K562 (cell line): Measurements from ENCODE around the gene CAPN2. TPM values are rescaled to one million over a fixed set of nuclear protein-coding genes. Genes with fewer than 3 reads are reported as not detected.

Experiments used
- EWSR1 ChIP-seq: fragments of 450-650 bp; IDR thresholded peaks from 2 replicates; pipeline ENCODE4 v1.6.1; 2018; ENCODE audit warnings: borderline replicate concordance, mild to moderate bottlenecking, low read depth, moderate library complexity; ENCODE audit not compliant: partially characterized antibody
- MTA1 ChIP-seq: fragments of 450-650 bp; IDR thresholded peaks from 2 replicates; pipeline ENCODE4 v1.6.1; 2017; ENCODE audit warnings: borderline replicate concordance
- RBFOX2 ChIP-seq: fragments of 200-400 bp; formaldehyde crosslinking; IDR thresholded peaks from 2 replicates; pipeline ENCODE4 v1.6.1; 2017; ENCODE audit warnings: low read depth, mild to moderate bottlenecking, low read length, moderate library complexity
- SP1 ChIP-seq: sonication (generic); formaldehyde crosslinking; IDR thresholded peaks from 2 replicates; pipeline ENCODE4 v1.8.1; 2022; ENCODE audit warnings: mild to moderate bottlenecking, missing genetic modification reagents
- ZNF384 ChIP-seq: IDR thresholded peaks from 2 replicates; pipeline ENCODE4 v1.6.1; 2012; ENCODE audit warnings: low read depth, low read length, improper control_type of control experiment
- ZNF589 ChIP-seq: fragments of 200-800 bp; sonication (Bioruptor generic); IDR thresholded peaks from 2 replicates; pipeline ENCODE4 v1.6.1; 2016; ENCODE audit warnings: low read depth, missing genetic modification characterization, missing compliant biosample characterization
- polyA plus RNA-seq, 8 experiments: library from polyadenylated mRNA; depleted of rRNA in 4 of 8; stranded (reverse) in 5 of 8; unstranded in 3 of 8; fragments of >200 nt; fragmentation: Nextera tagmentation in 2 of 8; fragmentation: Illumina TruSeq in 1 of 8; extraction: Ambion mirVana in 2 of 8; extraction: Trizol in 1 of 8; gene quantifications; 2 replicates each; pipeline versions ENCODE4 v1.2.1 to v1.2.3, GENCODE V29; 2011 to 2014; ENCODE audit warnings: inconsistent platforms in 1 of 8, missing spikeins in 1 of 8
- total RNA-seq, 7 experiments: library from RNA; depleted of rRNA in 6 of 7; stranded (reverse); fragments of >200 nt in 6 of 7; fragmentation: Illumina TruSeq in 2 of 7; extraction: Trizol in 2 of 7; gene quantifications; 2 replicates each; pipeline versions ENCODE4 v1.2.1 to v1.2.3, GENCODE V29; 2011 to 2021; ENCODE audit warnings: low replicate concordance in 1 of 7
- TF ChIP-seq, protein P1 (sequence below): fragments of 250-450 bp; sonication (Bioruptor Pico); IDR thresholded peaks from 2 replicates; pipeline ENCODE4 v1.4.0; 2020
- TF ChIP-seq, protein P2 (sequence below): sonication (generic); formaldehyde crosslinking; IDR thresholded peaks from 2 replicates; pipeline ENCODE4 v1.8.0; 2022; ENCODE audit warnings: missing genetic modification reagents, mild to moderate bottlenecking, moderate library complexity, borderline replicate concordance
- TF ChIP-seq, protein P3 (sequence below): fragments of 450-650 bp; IDR thresholded peaks from 2 replicates; pipeline ENCODE4 v1.6.1; 2016; ENCODE audit warnings: antibody characterized with exemption
- TF ChIP-seq, protein P4 (sequence below): fragments of 250-450 bp; sonication (Bioruptor Pico); IDR thresholded peaks from 2 replicates; pipeline ENCODE4 v1.5.0; 2020; ENCODE audit warnings: mild to moderate bottlenecking, borderline replicate concordance
- TF ChIP-seq, protein P5 (sequence below): sonication (generic); formaldehyde crosslinking; IDR thresholded peaks from 2 replicates; pipeline ENCODE4 v1.8.1; 2023; ENCODE audit warnings: mild to moderate bottlenecking, missing genetic modification reagents
- TF ChIP-seq, protein P6 (sequence below): sonication (generic); formaldehyde crosslinking; IDR thresholded peaks from 2 replicates; pipeline ENCODE4 v1.8.1; 2023; ENCODE audit warnings: mild to moderate bottlenecking, missing genetic modification reagents, moderate library complexity

CAPN2 gene
- total and polyA plus RNA-seq, 9 of the 15 experiments (the other 6 are each of a cell fraction or from before 2014, with no cell fraction given) = 24.6 to 157 (median 101) TPM

DNA sequence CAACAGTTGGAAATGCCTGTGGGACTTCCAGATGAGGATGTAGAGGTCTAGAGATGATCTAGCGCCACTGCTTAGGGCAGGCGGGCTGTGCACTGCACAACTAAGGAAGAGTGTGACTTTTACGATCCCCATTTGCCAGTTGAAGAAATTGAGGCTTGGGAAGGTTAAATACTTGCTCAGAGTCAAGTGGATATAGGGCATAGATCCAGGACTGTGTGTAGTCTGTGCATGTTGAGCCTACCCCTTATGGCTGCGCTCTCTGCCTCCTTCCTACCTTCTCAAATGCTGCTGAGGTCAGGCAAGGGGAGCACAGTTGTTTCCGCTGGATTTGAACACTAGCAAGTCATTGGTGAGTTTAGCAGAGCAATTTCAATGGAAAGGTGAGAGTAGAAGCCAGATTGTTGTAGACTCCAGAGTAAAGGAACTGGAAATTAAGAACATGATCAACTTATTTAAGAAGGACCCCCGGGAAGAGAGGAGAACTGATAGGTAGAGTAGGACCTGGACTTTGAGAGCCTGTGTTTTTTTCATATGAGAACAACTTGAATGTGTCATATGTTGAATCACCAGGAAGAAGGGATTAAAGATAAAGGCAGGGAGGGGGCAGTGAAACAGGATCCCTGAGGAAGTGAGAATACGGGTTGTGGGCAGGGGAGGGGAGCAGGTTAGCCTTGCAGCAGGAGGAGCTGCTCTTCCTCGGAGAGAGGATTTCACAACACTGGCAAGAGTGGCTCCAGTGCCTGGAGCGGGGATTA is 2.7 kb downstream of the CAPN2 start (continued):
- TF ChIP-seq, protein P1, sequence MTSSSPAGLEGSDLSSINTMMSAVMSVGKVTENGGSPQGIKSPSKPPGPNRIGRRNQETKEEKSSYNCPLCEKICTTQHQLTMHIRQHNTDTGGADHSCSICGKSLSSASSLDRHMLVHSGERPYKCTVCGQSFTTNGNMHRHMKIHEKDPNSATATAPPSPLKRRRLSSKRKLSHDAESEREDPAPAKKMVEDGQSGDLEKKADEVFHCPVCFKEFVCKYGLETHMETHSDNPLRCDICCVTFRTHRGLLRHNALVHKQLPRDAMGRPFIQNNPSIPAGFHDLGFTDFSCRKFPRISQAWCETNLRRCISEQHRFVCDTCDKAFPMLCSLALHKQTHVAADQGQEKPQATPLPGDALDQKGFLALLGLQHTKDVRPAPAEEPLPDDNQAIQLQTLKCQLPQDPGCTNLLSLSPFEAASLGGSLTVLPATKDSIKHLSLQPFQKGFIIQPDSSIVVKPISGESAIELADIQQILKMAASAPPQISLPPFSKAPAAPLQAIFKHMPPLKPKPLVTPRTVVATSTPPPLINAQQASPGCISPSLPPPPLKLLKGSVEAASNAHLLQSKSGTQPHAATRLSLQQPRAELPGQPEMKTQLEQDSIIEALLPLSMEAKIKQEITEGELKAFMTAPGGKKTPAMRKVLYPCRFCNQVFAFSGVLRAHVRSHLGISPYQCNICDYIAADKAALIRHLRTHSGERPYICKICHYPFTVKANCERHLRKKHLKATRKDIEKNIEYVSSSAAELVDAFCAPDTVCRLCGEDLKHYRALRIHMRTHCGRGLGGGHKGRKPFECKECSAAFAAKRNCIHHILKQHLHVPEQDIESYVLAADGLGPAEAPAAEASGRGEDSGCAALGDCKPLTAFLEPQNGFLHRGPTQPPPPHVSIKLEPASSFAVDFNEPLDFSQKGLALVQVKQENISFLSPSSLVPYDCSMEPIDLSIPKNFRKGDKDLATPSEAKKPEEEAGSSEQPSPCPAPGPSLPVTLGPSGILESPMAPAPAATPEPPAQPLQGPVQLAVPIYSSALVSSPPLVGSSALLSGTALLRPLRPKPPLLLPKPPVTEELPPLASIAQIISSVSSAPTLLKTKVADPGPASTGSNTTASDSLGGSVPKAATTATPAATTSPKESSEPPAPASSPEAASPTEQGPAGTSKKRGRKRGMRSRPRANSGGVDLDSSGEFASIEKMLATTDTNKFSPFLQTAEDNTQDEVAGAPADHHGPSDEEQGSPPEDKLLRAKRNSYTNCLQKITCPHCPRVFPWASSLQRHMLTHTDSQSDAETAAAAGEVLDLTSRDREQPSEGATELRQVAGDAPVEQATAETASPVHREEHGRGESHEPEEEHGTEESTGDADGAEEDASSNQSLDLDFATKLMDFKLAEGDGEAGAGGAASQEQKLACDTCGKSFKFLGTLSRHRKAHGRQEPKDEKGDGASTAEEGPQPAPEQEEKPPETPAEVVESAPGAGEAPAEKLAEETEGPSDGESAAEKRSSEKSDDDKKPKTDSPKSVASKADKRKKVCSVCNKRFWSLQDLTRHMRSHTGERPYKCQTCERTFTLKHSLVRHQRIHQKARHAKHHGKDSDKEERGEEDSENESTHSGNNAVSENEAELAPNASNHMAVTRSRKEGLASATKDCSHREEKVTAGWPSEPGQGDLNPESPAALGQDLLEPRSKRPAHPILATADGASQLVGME (CRISPR knock-in tag) = 0 out of 2 replicates have a peak, but pooled peaks have one; percentile 19
- TF ChIP-seq ZNF384 (peak; percentile 66), SP1 (peak; percentile 81), MTA1 (peak; percentile 13; the same call in 1 of the 2 replicates), EWSR1 (no peak), RBFOX2 (peak; percentile 43; the same call in 1 of the 2 replicates), ZNF589 (CRISPR knock-in tag) (no peak)
- TF ChIP-seq, protein P2, sequence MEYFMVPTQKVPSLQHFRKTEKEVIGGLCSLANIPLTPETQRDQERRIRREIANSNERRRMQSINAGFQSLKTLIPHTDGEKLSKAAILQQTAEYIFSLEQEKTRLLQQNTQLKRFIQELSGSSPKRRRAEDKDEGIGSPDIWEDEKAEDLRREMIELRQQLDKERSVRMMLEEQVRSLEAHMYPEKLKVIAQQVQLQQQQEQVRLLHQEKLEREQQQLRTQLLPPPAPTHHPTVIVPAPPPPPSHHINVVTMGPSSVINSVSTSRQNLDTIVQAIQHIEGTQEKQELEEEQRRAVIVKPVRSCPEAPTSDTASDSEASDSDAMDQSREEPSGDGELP = 0 out of 2 replicates have a peak, but pooled peaks have one; percentile 23
- TF ChIP-seq, protein P3, sequence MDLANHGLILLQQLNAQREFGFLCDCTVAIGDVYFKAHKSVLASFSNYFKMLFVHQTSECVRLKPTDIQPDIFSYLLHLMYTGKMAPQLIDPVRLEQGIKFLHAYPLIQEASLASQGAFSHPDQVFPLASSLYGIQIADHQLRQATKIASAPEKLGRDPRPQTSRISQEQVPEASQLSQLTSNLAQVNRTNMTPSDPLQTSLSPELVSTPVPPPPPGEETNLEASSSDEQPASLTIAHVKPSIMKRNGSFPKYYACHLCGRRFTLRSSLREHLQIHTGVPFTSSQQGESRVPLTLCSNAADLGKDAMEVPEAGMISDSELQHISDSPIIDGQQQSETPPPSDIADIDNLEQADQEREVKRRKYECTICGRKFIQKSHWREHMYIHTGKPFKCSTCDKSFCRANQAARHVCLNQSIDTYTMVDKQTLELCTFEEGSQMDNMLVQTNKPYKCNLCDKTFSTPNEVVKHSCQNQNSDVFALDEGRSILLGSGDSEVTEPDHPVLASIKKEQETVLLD = peak; percentile 63; the same call in 1 of the 2 replicates
- TF ChIP-seq, protein P4, sequence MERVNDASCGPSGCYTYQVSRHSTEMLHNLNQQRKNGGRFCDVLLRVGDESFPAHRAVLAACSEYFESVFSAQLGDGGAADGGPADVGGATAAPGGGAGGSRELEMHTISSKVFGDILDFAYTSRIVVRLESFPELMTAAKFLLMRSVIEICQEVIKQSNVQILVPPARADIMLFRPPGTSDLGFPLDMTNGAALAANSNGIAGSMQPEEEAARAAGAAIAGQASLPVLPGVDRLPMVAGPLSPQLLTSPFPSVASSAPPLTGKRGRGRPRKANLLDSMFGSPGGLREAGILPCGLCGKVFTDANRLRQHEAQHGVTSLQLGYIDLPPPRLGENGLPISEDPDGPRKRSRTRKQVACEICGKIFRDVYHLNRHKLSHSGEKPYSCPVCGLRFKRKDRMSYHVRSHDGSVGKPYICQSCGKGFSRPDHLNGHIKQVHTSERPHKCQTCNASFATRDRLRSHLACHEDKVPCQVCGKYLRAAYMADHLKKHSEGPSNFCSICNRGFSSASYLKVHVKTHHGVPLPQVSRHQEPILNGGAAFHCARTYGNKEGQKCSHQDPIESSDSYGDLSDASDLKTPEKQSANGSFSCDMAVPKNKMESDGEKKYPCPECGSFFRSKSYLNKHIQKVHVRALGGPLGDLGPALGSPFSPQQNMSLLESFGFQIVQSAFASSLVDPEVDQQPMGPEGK (CRISPR knock-in tag) = no peak
- TF ChIP-seq, protein P5, sequence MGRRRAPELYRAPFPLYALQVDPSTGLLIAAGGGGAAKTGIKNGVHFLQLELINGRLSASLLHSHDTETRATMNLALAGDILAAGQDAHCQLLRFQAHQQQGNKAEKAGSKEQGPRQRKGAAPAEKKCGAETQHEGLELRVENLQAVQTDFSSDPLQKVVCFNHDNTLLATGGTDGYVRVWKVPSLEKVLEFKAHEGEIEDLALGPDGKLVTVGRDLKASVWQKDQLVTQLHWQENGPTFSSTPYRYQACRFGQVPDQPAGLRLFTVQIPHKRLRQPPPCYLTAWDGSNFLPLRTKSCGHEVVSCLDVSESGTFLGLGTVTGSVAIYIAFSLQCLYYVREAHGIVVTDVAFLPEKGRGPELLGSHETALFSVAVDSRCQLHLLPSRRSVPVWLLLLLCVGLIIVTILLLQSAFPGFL (CRISPR knock-in tag) = no peak
- TF ChIP-seq, protein P6, sequence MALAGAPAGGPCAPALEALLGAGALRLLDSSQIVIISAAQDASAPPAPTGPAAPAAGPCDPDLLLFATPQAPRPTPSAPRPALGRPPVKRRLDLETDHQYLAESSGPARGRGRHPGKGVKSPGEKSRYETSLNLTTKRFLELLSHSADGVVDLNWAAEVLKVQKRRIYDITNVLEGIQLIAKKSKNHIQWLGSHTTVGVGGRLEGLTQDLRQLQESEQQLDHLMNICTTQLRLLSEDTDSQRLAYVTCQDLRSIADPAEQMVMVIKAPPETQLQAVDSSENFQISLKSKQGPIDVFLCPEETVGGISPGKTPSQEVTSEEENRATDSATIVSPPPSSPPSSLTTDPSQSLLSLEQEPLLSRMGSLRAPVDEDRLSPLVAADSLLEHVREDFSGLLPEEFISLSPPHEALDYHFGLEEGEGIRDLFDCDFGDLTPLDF (CRISPR knock-in tag) = peak; percentile 29; the same call in 1 of the 2 replicates
